HEK293 (cell line): ENCODE data around the gene SLC6A13.
A peak's percentile ranks its signal among the peaks of the same experiment; 100 is the strongest.

Experiments
- CTCF ChIA-PET: fragments of 350-600 bp; formaldehyde crosslinking; extraction: SDS; loops from one replicate; lab custom pipeline; 2021; ENCODE audit warnings: antibody characterized with exemption; lab: Yijun Ruan, JAX
- POLR2A ChIA-PET: fragments of 300-600 bp; formaldehyde crosslinking; extraction: SDS; loops from one replicate; lab custom pipeline; 2020; ENCODE audit warnings: antibody characterized with exemption, inconsistent platforms; lab: Yijun Ruan, JAX
- H3K27ac ChIP-seq: fragments of 200-500 bp; sonication (Bioruptor generic); 2 replicates; pipeline ENCODE4 v1.5.1; 2014; ENCODE audit warnings: low read depth, low read length, control low read depth, inconsistent platforms; ENCODE audit errors: extremely low read depth
- H3K36me3 ChIP-seq, 2 experiments: fragments of 200-500 bp in 1 of 2; sonication (Bioruptor generic) in 1 of 2; 1 replicate in 1 of 2; 2 replicates in 1 of 2; pipeline ENCODE4 v1.5.1; 2014 to 2017; ENCODE audit warnings: inconsistent platforms in 2 of 2, low read length in 2 of 2; ENCODE audit not compliant: control insufficient read depth in 2 of 2, insufficient read depth in 1 of 2
- H3K4me1 ChIP-seq: fragments of 200-500 bp; sonication (Bioruptor generic); 2 replicates; pipeline ENCODE4 v1.5.1; 2014; ENCODE audit warnings: mild to moderate bottlenecking, low read length, inconsistent platforms; ENCODE audit not compliant: control insufficient read depth, insufficient read depth
- H3K4me3 ChIP-seq: 2 replicates; pipeline ENCODE4 v1.5.1; 2011; ENCODE audit warnings: low read depth, mild to moderate bottlenecking, control low read depth, low read length, moderate library complexity
- H3K9me3 ChIP-seq: fragments of 200-500 bp; sonication (Bioruptor generic); 2 replicates; pipeline ENCODE4 v1.5.1; 2014; ENCODE audit warnings: low read depth, low read length, inconsistent platforms; ENCODE audit not compliant: control insufficient read depth, insufficient read depth
- AEBP2 ChIP-seq: fragments of 450-650 bp; formaldehyde crosslinking; IDR thresholded peaks from 2 replicates; pipeline ENCODE4 v1.5.1; 2016; ENCODE audit warnings: missing biosample characterization, missing genetic modification characterization, borderline replicate concordance
- EGR2 ChIP-seq: fragments of 450-650 bp; formaldehyde crosslinking; IDR thresholded peaks from 2 replicates; pipeline ENCODE4 v1.5.1; 2016; ENCODE audit warnings: low read depth, missing biosample characterization, missing genetic modification characterization
- GLI2 ChIP-seq: fragments of 450-650 bp; formaldehyde crosslinking; IDR thresholded peaks from 2 replicates; pipeline ENCODE4; 2017; ENCODE audit warnings: missing biosample characterization, missing genetic modification characterization, low read depth, borderline replicate concordance
- KLF17 ChIP-seq: fragments of 450-650 bp; formaldehyde crosslinking; IDR thresholded peaks from 2 replicates; pipeline ENCODE4 v1.5.1; 2016; ENCODE audit warnings: missing biosample characterization, missing genetic modification characterization
- KLF9 ChIP-seq: fragments of 450-650 bp; formaldehyde crosslinking; IDR thresholded peaks from 2 replicates; pipeline ENCODE4 v1.5.1; 2016; ENCODE audit warnings: missing biosample characterization, missing genetic modification characterization, low read depth
- PATZ1 ChIP-seq: fragments of 450-650 bp; formaldehyde crosslinking; IDR thresholded peaks from 2 replicates; pipeline ENCODE4 v1.5.1; 2016; ENCODE audit warnings: missing biosample characterization, missing genetic modification characterization
- PRDM6 ChIP-seq: fragments of 450-650 bp; formaldehyde crosslinking; IDR thresholded peaks from 2 replicates; pipeline ENCODE4 v1.5.1; 2017; ENCODE audit warnings: missing biosample characterization, missing genetic modification characterization
- SALL2 ChIP-seq: fragments of 450-650 bp; formaldehyde crosslinking; IDR thresholded peaks from 2 replicates; pipeline ENCODE4 v1.5.0; 2017; ENCODE audit warnings: missing biosample characterization, mild to moderate bottlenecking, missing genetic modification characterization, borderline replicate concordance
- SP2 ChIP-seq: fragments of 450-650 bp; formaldehyde crosslinking; IDR thresholded peaks from 2 replicates; pipeline ENCODE4 v1.5.1; 2016; ENCODE audit warnings: missing biosample characterization, missing genetic modification characterization
- SP3 ChIP-seq: fragments of 450-650 bp; formaldehyde crosslinking; IDR thresholded peaks from 2 replicates; pipeline ENCODE4 v1.5.1; 2016; ENCODE audit warnings: missing biosample characterization, missing genetic modification characterization
- TSHZ1 ChIP-seq: fragments of 450-650 bp; formaldehyde crosslinking; IDR thresholded peaks from 2 replicates; pipeline ENCODE4 v1.5.1; 2016; ENCODE audit warnings: missing biosample characterization, missing genetic modification characterization, borderline replicate concordance
- ZBTB21 ChIP-seq: fragments of 450-650 bp; formaldehyde crosslinking; IDR thresholded peaks from 2 replicates; pipeline ENCODE4 v1.5.1; 2017; ENCODE audit warnings: missing biosample characterization, missing genetic modification characterization
- ZBTB48 ChIP-seq: fragments of 450-650 bp; formaldehyde crosslinking; IDR thresholded peaks from 2 replicates; pipeline ENCODE4 v1.5.1; 2016; ENCODE audit warnings: missing biosample characterization, missing genetic modification characterization
- ZNF174 ChIP-seq: fragments of 450-650 bp; formaldehyde crosslinking; IDR thresholded peaks from 2 replicates; pipeline ENCODE4 v1.5.0; 2017; ENCODE audit warnings: missing biosample characterization, mild to moderate bottlenecking, missing genetic modification characterization
- ZNF24 ChIP-seq: fragments of 450-650 bp; formaldehyde crosslinking; IDR thresholded peaks from 2 replicates; pipeline ENCODE4 v1.5.1; 2016; ENCODE audit warnings: missing biosample characterization, missing genetic modification characterization
- ZNF248 ChIP-seq: fragments of 450-650 bp; formaldehyde crosslinking; IDR thresholded peaks from 2 replicates; pipeline ENCODE4 v1.5.1; 2017; ENCODE audit warnings: missing biosample characterization, missing genetic modification characterization
- ZNF366 ChIP-seq: fragments of 450-650 bp; formaldehyde crosslinking; conservative IDR thresholded peaks from 2 replicates; pipeline ENCODE4 v1.5.1; 2016; ENCODE audit warnings: missing biosample characterization, missing genetic modification characterization
- ZNF398 ChIP-seq: fragments of 450-650 bp; formaldehyde crosslinking; IDR thresholded peaks from 2 replicates; pipeline ENCODE4 v1.5.1; 2017; ENCODE audit warnings: missing biosample characterization, missing genetic modification characterization
- ZNF416 ChIP-seq: fragments of 450-650 bp; formaldehyde crosslinking; IDR thresholded peaks from 2 replicates; pipeline ENCODE4 v1.5.1; 2016; ENCODE audit warnings: missing biosample characterization, missing genetic modification characterization
- ZNF501 ChIP-seq: fragments of 450-650 bp; formaldehyde crosslinking; IDR thresholded peaks from 2 replicates; pipeline ENCODE4 v1.5.1; 2016; ENCODE audit warnings: missing biosample characterization, missing genetic modification characterization
- ZNF624 ChIP-seq: fragments of 450-650 bp; formaldehyde crosslinking; IDR thresholded peaks from 2 replicates; pipeline ENCODE4 v1.5.1; 2017; ENCODE audit warnings: missing biosample characterization, missing genetic modification characterization
- ZNF629 ChIP-seq: fragments of 450-650 bp; formaldehyde crosslinking; IDR thresholded peaks from 2 replicates; pipeline ENCODE4 v1.5.1; 2017; ENCODE audit warnings: missing biosample characterization, missing genetic modification characterization

SLC6A13 gene

GRCh38 chr12:176321-177181, 86.1 kb downstream of the SLC6A13 start:
- H3K4me3 ChIP-seq = no peak overlapping the region
- no peaks in the 10 kb centered on the region for H3K9me3 ChIP-seq
- ChIA-PET POLR2A (no interaction called here), CTCF (interaction anchor here (0.7 to 1.8 kb wide), 4 partner anchors 9 to 44 kb away, joined by 4 to 5 read pairs (median 4); no protein-coding TSS in a partner anchor)
- no peaks in the 10 kb centered on the region for H3K36me3 ChIP-seq
- TF ChIP-seq KLF9 (no peak), AEBP2 (tag by site-specific recombination) (no peak), ZNF501 (no peak), ZNF624 (tag by site-specific recombination) (no peak), ZNF398 (tag by site-specific recombination) (no peak), SP3 (tag by site-specific recombination) (peak; percentile 34; the same call in 1 of the 2 replicates), SALL2 (tag by site-specific recombination) (no peak), ZNF24 (no peak), ZNF366 (0 out of 2 replicates have a peak, but pooled peaks have one; percentile 18), ZNF174 (tag by site-specific recombination) (no peak), SP2 (0 out of 2 replicates have a peak, but pooled peaks have one; percentile 3), ZBTB21 (tag by site-specific recombination) (peak; percentile 69; the same call in 1 of the 2 replicates), PRDM6 (tag by site-specific recombination) (no peak), ZBTB48 (tag by site-specific recombination) (peak; percentile 98), TSHZ1 (tag by site-specific recombination) (no peak), ZNF248 (tag by site-specific recombination) (no peak), ZNF416 (tag by site-specific recombination) (no peak), EGR2 (tag by site-specific recombination) (no peak), GLI2 (tag by site-specific recombination) (no peak), ZNF629 (tag by site-specific recombination) (peak; percentile 73), KLF17 (tag by site-specific recombination) (0 out of 2 replicates have a peak, but pooled peaks have one; percentile 35), PATZ1 (peak; percentile 15; the same call in 1 of the 2 replicates)
- no peak overlapping the region for H3K27ac ChIP-seq
- no peaks in the 10 kb centered on the region for H3K4me1 ChIP-seq
